Body of pancreas (tissue), 4 donors: ENCODE results near the gene RIMBP2.

Experiments used
- POLR2A ChIP-seq, 3 donors: fragments of 450-650 bp; IDR thresholded peaks; one replicate each; pipeline ENCODE4 v1.6.1; 2016; ENCODE audit warnings: antibody characterized with exemption in 3 of 3, mild to moderate bottlenecking in 2 of 3
- TF ChIP-seq, protein P1 (sequence below), 7 experiments: fragments of 450-650 bp in 4 of 7; fragments of 200-600 bp in 3 of 7; sonication (generic) in 3 of 7; IDR thresholded peaks; one replicate each; pipeline ENCODE4 v1.5.1; 2016 to 2019; ENCODE audit warnings: antibody characterized with exemption in 7 of 7

- no peak for TF ChIP-seq POLR2A (IDR thresholded peaks at IDR 0.05)
- TF ChIP-seq, protein P1, sequence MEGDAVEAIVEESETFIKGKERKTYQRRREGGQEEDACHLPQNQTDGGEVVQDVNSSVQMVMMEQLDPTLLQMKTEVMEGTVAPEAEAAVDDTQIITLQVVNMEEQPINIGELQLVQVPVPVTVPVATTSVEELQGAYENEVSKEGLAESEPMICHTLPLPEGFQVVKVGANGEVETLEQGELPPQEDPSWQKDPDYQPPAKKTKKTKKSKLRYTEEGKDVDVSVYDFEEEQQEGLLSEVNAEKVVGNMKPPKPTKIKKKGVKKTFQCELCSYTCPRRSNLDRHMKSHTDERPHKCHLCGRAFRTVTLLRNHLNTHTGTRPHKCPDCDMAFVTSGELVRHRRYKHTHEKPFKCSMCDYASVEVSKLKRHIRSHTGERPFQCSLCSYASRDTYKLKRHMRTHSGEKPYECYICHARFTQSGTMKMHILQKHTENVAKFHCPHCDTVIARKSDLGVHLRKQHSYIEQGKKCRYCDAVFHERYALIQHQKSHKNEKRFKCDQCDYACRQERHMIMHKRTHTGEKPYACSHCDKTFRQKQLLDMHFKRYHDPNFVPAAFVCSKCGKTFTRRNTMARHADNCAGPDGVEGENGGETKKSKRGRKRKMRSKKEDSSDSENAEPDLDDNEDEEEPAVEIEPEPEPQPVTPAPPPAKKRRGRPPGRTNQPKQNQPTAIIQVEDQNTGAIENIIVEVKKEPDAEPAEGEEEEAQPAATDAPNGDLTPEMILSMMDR (IDR thresholded peaks at IDR 0.05) = no peak
These were observed 238.4 kb downstream of the RIMBP2 start for GRCh38 chr12:130477701-130478100.
